HEK293 (cell line): ENCODE data around the gene TUNAR.

Source experiments
- CTCF ChIA-PET: fragments of 350-600 bp; formaldehyde crosslinking; extraction: SDS; loops from one replicate; lab custom pipeline; 2021; ENCODE audit warnings: antibody characterized with exemption; lab: Yijun Ruan, JAX
- POLR2A ChIA-PET: fragments of 300-600 bp; formaldehyde crosslinking; extraction: SDS; loops from one replicate; lab custom pipeline; 2020; ENCODE audit warnings: antibody characterized with exemption, inconsistent platforms; lab: Yijun Ruan, JAX
- H3K27ac ChIP-seq: fragments of 200-500 bp; sonication (Bioruptor generic); 2 replicates; pipeline ENCODE4 v1.5.1; 2014; ENCODE audit warnings: low read depth, low read length, control low read depth, inconsistent platforms; ENCODE audit errors: extremely low read depth
- H3K36me3 ChIP-seq, 2 experiments: fragments of 200-500 bp in 1 of 2; sonication (Bioruptor generic) in 1 of 2; 1 replicate in 1 of 2; 2 replicates in 1 of 2; pipeline ENCODE4 v1.5.1; 2014 to 2017; ENCODE audit warnings: inconsistent platforms in 2 of 2, low read length in 2 of 2; ENCODE audit not compliant: control insufficient read depth in 2 of 2, insufficient read depth in 1 of 2
- H3K4me1 ChIP-seq: fragments of 200-500 bp; sonication (Bioruptor generic); 2 replicates; pipeline ENCODE4 v1.5.1; 2014; ENCODE audit warnings: mild to moderate bottlenecking, low read length, inconsistent platforms; ENCODE audit not compliant: control insufficient read depth, insufficient read depth
- H3K4me3 ChIP-seq: 2 replicates; pipeline ENCODE4 v1.5.1; 2011; ENCODE audit warnings: low read depth, mild to moderate bottlenecking, control low read depth, low read length, moderate library complexity
- H3K9me3 ChIP-seq: fragments of 200-500 bp; sonication (Bioruptor generic); 2 replicates; pipeline ENCODE4 v1.5.1; 2014; ENCODE audit warnings: low read depth, low read length, inconsistent platforms; ENCODE audit not compliant: control insufficient read depth, insufficient read depth
- GLI4 ChIP-seq: fragments of 450-650 bp; formaldehyde crosslinking; IDR thresholded peaks from 2 replicates; pipeline ENCODE4 v1.5.1; 2016; ENCODE audit warnings: missing biosample characterization, missing genetic modification characterization
- HOXD13 ChIP-seq: sonication (generic); formaldehyde crosslinking; IDR thresholded peaks from 2 replicates; pipeline ENCODE4 v1.8.0; 2022; ENCODE audit warnings: missing genetic modification reagents, borderline replicate concordance
- SP3 ChIP-seq: fragments of 450-650 bp; formaldehyde crosslinking; IDR thresholded peaks from 2 replicates; pipeline ENCODE4 v1.5.1; 2016; ENCODE audit warnings: missing biosample characterization, missing genetic modification characterization
- SP7 ChIP-seq: fragments of 450-650 bp; formaldehyde crosslinking; IDR thresholded peaks from 2 replicates; pipeline ENCODE4 v1.5.1; 2016; ENCODE audit warnings: missing biosample characterization, missing genetic modification characterization
- ZEB2 ChIP-seq: fragments of 450-650 bp; formaldehyde crosslinking; IDR thresholded peaks from 2 replicates; pipeline ENCODE4 v1.5.1; 2016; ENCODE audit warnings: missing biosample characterization, missing genetic modification characterization
- ZFHX2 ChIP-seq: fragments of 450-650 bp; formaldehyde crosslinking; conservative IDR thresholded peaks from 2 replicates; pipeline ENCODE4 v1.5.1; 2016; ENCODE audit warnings: missing biosample characterization, missing genetic modification characterization
- ZIC2 ChIP-seq: fragments of 450-650 bp; formaldehyde crosslinking; IDR thresholded peaks from 2 replicates; pipeline ENCODE4 v1.5.1; 2016; ENCODE audit warnings: missing biosample characterization, missing genetic modification characterization
- ZNF132 ChIP-seq: fragments of 450-650 bp; formaldehyde crosslinking; IDR thresholded peaks from 2 replicates; pipeline ENCODE4 v1.5.1; 2017; ENCODE audit warnings: missing biosample characterization, missing genetic modification characterization, borderline replicate concordance
- ZNF140 ChIP-seq: fragments of 450-650 bp; formaldehyde crosslinking; IDR thresholded peaks from 2 replicates; pipeline ENCODE4 v1.5.1; 2016; ENCODE audit warnings: missing biosample characterization, missing genetic modification characterization
- ZNF157 ChIP-seq: fragments of 450-650 bp; formaldehyde crosslinking; IDR thresholded peaks from 2 replicates; pipeline ENCODE4 v1.5.1; 2016; ENCODE audit warnings: missing biosample characterization, missing genetic modification characterization
- ZNF169 ChIP-seq: fragments of 450-650 bp; formaldehyde crosslinking; IDR thresholded peaks from 2 replicates; pipeline ENCODE4 v1.5.1; 2016; ENCODE audit warnings: missing biosample characterization, missing genetic modification characterization
- ZNF2 ChIP-seq: fragments of 450-650 bp; formaldehyde crosslinking; IDR thresholded peaks from 2 replicates; pipeline ENCODE4 v1.5.1; 2016; ENCODE audit warnings: missing biosample characterization, missing genetic modification characterization
- ZNF214 ChIP-seq: fragments of 450-650 bp; formaldehyde crosslinking; IDR thresholded peaks from 2 replicates; pipeline ENCODE4 v1.5.1; 2017; ENCODE audit warnings: missing biosample characterization, mild to moderate bottlenecking, missing genetic modification characterization, borderline replicate concordance
- ZNF335 ChIP-seq: fragments of 450-650 bp; formaldehyde crosslinking; conservative IDR thresholded peaks from 2 replicates; pipeline ENCODE4 v1.5.1; 2016; ENCODE audit warnings: missing biosample characterization, missing genetic modification characterization
- ZNF426 ChIP-seq: fragments of 450-650 bp; formaldehyde crosslinking; IDR thresholded peaks from 2 replicates; pipeline ENCODE4 v1.5.1; 2017; ENCODE audit warnings: missing biosample characterization, missing genetic modification characterization, mild to moderate bottlenecking, inconsistent platforms, moderate library complexity
- ZNF529 ChIP-seq: fragments of 450-650 bp; formaldehyde crosslinking; IDR thresholded peaks from 2 replicates; pipeline ENCODE4 v1.5.1; 2017; ENCODE audit warnings: missing genetic modification characterization, missing biosample characterization; ENCODE audit not compliant: insufficient replicate concordance
- ZNF530 ChIP-seq: fragments of 450-650 bp; formaldehyde crosslinking; IDR thresholded peaks from 2 replicates; pipeline ENCODE4 v1.5.1; 2016; ENCODE audit warnings: low read depth, missing biosample characterization, missing genetic modification characterization
- ZNF544 ChIP-seq: fragments of 450-650 bp; formaldehyde crosslinking; IDR thresholded peaks from 2 replicates; pipeline ENCODE4 v1.5.0; 2017; ENCODE audit warnings: missing biosample characterization, missing genetic modification characterization
- ZNF596 ChIP-seq: fragments of 450-650 bp; IDR thresholded peaks from 2 replicates; pipeline ENCODE4 v1.5.0; 2018; ENCODE audit warnings: missing biosample characterization, mild to moderate bottlenecking, missing genetic modification characterization, moderate library complexity
- ZNF624 ChIP-seq: fragments of 450-650 bp; formaldehyde crosslinking; IDR thresholded peaks from 2 replicates; pipeline ENCODE4 v1.5.1; 2017; ENCODE audit warnings: missing biosample characterization, missing genetic modification characterization
- ZSCAN18 ChIP-seq: fragments of 450-650 bp; formaldehyde crosslinking; IDR thresholded peaks from 2 replicates; pipeline ENCODE4 v1.5.1; 2016; ENCODE audit warnings: missing biosample characterization, missing genetic modification characterization
- TF ChIP-seq, protein P1 (sequence below): fragments of 450-650 bp; formaldehyde crosslinking; IDR thresholded peaks from 2 replicates; pipeline ENCODE4 v1.5.1; 2016; ENCODE audit warnings: missing biosample characterization, missing genetic modification characterization
- TF ChIP-seq, protein P2 (sequence below): fragments of 450-650 bp; IDR thresholded peaks from 2 replicates; pipeline ENCODE4 v1.5.1; 2018; ENCODE audit warnings: missing biosample characterization, missing genetic modification characterization

The TUNAR gene

GRCh38 chr14:95906591-95906990 lies 30.0 kb downstream of the TUNAR start:
- TF ChIP-seq, protein P1, sequence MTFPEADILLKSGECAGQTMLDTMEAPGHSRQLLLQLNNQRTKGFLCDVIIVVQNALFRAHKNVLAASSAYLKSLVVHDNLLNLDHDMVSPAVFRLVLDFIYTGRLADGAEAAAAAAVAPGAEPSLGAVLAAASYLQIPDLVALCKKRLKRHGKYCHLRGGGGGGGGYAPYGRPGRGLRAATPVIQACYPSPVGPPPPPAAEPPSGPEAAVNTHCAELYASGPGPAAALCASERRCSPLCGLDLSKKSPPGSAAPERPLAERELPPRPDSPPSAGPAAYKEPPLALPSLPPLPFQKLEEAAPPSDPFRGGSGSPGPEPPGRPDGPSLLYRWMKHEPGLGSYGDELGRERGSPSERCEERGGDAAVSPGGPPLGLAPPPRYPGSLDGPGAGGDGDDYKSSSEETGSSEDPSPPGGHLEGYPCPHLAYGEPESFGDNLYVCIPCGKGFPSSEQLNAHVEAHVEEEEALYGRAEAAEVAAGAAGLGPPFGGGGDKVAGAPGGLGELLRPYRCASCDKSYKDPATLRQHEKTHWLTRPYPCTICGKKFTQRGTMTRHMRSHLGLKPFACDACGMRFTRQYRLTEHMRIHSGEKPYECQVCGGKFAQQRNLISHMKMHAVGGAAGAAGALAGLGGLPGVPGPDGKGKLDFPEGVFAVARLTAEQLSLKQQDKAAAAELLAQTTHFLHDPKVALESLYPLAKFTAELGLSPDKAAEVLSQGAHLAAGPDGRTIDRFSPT (tag by site-specific recombination): no peak
- no peak for TF ChIP-seq SP7
- TF ChIP-seq SP3 (tag by site-specific recombination): no peak
- TF ChIP-seq ZNF157 (tag by site-specific recombination): no peak
- no peak for TF ChIP-seq ZNF2
- no peak for TF ChIP-seq ZNF169 (tag by site-specific recombination)
- no peak for TF ChIP-seq ZNF214
- TF ChIP-seq, protein P2, sequence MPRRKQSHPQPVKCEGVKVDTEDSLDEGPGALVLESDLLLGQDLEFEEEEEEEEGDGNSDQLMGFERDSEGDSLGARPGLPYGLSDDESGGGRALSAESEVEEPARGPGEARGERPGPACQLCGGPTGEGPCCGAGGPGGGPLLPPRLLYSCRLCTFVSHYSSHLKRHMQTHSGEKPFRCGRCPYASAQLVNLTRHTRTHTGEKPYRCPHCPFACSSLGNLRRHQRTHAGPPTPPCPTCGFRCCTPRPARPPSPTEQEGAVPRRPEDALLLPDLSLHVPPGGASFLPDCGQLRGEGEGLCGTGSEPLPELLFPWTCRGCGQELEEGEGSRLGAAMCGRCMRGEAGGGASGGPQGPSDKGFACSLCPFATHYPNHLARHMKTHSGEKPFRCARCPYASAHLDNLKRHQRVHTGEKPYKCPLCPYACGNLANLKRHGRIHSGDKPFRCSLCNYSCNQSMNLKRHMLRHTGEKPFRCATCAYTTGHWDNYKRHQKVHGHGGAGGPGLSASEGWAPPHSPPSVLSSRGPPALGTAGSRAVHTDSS (tag by site-specific recombination): no peak
- TF ChIP-seq ZNF335 (tag by site-specific recombination): no peak
- TF ChIP-seq ZNF529 (tag by site-specific recombination): no peak
- no peak for TF ChIP-seq ZEB2
- no peak for TF ChIP-seq ZNF530 (tag by site-specific recombination)
- no peak for TF ChIP-seq ZSCAN18 (tag by site-specific recombination)
- no peak for TF ChIP-seq HOXD13 (CRISPR knock-in tag)
- TF ChIP-seq ZIC2 (tag by site-specific recombination): no peak
- no peak for TF ChIP-seq GLI4 (tag by site-specific recombination)
- no peak for TF ChIP-seq ZNF624 (tag by site-specific recombination)
- no peak for TF ChIP-seq ZNF132 (tag by site-specific recombination)
- ChIA-PET POLR2A (no interaction called here), CTCF (no interaction called here)
- Histone ChIP-seq H3K4me3 (no peak overlapping the region), H3K36me3 (no peaks in the 10 kb centered on the region), H3K27ac (no peak overlapping the region), H3K4me1 (no peaks in the 10 kb centered on the region), H3K9me3 (no peaks in the 10 kb centered on the region)

- no peak overlapping the region for H3K27ac ChIP-seq
- H3K4me1 ChIP-seq: no peaks in the 10 kb centered on the region
- TF ChIP-seq ZFHX2 (tag by site-specific recombination): no peak
- no peak for TF ChIP-seq ZNF140 (tag by site-specific recombination)
- no peak for TF ChIP-seq ZNF544
- no peak for TF ChIP-seq ZNF426 (tag by site-specific recombination)
- no peak for TF ChIP-seq ZNF596 (tag by site-specific recombination)
- ChIA-PET CTCF (interaction anchor here (0.9 kb wide), 1 partner anchor 1482 kb away, joined by 3 read pairs; no protein-coding TSS in a partner anchor), POLR2A (no interaction called here)
- no peak overlapping the region for H3K4me3 ChIP-seq
- no peaks in the 10 kb centered on the region for H3K9me3 ChIP-seq
- H3K36me3 ChIP-seq: no peaks in the 10 kb centered on the region
These were observed 34.0 kb downstream of the TUNAR start for GRCh38 chr14:95910628-95911027.
